AML-193 (cell line): ENCODE measurements around the gene KCNK13.
A peak's percentile ranks its signal among the peaks of the same experiment; 100 is the strongest.
"Not testable (repeated sequence)": the region's sequence is repeated elsewhere in the genome, so short reads cannot be mapped to it uniquely, and the experiment has no call there.

Experiments used
- DNase-seq, 2 experiments: peaks; one replicate each; lab custom pipeline; 2025; lab: John Stamatoyannopoulos, UW

KCNK13 gene

DNA sequence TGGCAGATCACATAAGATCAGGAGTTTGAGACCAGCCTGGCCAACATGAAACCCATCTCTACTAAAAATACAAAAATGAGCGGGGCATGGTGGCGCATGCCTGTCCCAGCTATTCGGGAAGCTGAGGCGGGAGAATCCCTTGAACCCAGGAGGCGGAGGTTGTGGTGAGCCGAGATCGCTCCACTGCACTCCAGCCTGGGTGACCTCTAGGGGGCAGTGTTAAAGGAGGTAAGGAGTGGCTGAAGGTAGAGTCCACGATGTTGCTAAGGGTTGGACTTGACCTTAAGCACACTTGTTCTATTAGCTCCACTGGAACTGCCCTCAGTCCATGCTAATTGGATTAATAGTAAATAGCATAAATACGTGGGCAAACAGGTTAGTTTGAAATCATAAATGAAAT is 132.1 kb downstream of the KCNK13 start:
- peak in 1 of 2 experiments; percentile 20 for DNase-seq

DNA sequence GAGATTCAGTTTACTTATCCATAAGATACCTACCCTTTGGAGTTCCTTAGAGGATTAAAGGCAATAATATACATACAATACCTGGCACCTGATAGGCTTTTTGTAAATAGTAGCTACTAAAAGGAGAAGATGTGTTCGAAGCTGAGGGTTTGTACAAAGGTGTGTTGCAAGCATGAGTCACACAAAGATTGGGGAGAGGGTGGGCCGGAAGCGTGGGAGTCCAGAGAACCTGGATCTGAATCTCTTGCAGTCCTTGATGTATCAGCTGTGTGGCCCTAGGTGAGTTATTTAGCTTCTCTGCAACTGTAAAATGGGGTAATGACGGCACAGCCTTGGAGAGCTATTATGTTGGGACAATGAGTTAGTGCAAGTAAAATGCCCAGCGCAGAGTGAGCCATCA is 132.9 kb downstream of the KCNK13 start:
- no peak for DNase-seq

DNA sequence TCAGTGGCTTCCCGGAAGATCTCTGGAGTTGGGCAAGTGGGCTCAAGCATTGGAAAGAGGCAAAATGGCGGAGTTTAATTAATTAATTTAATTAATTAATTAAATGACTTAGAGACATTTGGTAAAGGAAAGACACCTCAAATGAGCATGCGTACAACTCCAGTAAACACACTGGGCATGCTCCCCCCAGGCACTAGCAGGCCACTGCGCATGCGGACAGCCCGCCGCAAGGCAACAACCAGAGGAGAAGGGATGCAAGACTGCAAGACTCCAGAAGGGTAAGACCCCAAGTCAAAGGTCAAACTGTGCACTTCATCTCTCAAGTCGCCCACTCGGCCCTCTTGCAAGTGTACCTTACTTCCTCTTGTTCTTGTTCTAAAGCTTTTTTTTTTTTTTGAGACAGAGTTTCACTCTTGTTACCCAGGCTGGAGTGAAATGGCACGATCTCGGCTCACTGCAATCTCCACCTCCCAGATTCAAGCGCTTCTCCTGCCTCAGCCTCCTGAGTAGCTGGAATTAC is 136.8 kb downstream of the KCNK13 start:
- no peak for DNase-seq

DNA sequence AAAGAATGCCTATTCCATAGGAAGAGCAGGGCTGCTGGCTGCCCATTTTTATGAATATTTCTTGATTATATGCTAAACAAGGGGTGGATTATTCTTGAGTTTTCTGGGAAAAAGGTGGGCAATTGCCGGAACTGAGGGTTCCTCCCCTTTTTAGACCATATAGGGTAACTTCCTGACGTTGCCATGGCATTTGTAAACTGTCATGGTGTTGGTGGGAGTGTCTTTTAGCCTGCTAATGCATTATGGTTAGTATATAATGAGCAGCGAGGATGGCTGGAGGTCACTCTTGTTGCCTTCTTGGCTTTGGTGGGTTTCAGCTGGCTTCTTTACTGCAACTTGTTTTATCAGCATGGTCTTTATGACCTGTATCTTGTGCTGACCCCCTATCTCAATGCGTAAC is 138.8 kb downstream of the KCNK13 start:
- not testable (repeated sequence) for DNase-seq

DNA sequence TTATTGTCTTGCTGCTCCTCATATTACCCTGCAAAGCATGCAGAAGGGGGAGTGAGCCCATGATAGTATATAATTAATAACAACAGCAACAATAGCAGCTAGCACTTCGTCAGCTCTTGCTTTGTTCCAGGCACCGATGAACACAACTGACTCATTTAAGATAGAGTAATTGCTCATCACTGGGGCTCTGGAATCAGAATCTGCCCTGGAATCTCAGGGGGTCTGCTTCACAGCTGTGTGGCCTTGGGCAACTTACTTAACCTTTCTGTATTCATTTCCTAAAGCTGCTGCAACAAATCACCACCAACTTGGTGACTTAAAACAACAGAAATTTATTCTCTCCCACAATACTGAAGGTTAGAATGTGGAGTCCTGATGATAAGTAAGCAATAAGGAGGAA is 139.6 kb downstream of the KCNK13 start:
- DNase-seq: no peak

DNA sequence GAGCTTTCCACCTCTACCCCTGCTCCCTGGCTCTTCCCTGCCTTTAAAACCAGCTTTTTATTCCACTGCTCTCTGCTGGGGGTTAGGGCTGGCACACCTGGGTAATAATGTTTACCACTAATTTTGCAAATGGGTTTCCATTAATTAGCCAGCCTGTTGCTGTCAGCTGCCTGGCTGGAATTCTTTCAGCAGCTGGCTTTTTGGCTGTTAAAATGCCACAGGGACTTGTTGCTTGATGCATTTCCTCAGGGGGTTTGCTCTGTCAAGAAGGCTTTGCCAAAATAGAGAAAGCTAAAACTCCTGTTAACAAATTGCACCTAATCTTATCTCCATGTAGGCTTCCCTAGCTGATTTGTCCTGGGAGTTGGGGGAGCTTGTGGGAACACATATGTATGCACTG is 142.7 kb downstream of the KCNK13 start:
- no peak for DNase-seq

DNA sequence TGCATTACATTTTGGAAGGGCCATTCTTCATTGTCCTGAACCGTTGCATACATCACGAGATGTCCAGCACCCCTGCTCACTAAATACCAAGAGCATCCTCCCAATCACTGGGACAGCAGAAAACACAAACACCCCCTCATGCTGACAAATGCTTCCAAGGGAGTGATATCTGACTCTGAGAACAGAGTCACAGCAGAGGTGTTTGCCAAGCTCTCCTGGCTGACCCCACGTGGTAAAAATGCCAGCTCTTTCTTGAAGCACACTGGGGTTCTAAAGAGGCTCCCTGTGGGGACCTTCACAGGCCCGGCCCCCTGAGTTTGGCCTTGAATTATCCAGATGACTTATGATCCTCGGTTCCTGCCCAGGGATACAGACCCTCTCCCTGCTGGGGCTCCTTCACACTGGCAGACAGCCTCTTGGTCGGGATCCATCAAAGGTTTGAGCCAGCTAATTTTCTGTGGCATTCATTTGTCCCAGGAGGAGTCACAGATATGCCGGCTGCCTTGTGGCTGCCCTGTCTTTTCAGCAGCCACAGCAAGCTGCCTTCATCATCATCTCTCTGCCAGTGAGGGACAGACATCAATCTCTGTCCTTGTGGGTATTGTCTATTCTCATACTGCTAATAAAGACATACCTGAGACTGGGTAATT is 151.4 kb downstream of the KCNK13 start:
- DNase-seq: no peak

DNA sequence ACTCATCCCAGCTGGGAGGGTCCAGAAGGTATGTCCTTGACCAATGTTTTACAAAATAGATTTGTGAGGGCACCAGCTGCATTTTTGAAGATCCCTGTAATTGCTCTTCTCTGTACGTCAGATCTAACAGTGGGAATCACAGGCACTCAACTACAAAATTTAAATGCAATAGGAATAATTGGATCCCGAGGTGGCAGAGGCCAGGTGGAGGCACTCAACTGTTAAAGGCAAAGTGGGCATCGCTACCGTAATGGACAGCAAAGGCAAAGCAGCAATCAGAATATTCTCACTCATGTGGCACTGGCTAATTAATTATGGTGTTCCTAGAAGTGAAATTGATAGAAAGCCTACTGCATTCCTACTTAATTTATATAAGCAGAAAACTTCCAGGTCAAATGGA is 166.7 kb downstream of the KCNK13 start:
- DNase-seq: no peak

DNA sequence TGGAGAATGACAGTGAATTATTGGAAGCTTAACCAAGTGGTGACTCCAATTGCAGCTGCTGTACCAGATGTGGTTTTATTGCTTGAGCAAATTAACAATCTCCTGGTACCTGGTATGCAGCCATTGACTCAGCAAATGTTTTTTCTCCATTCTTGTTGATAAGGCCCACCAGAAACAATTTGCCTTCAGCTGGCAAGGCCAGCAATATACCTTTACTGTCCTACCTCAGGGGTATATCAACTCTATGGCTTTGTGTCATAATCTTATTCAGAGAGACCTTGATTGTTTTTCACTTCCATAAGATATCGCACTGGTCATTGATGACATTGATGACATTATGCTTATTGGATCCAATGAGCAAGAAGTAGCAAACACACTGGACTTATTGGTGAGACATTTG is 168.1 kb downstream of the KCNK13 start:
- DNase-seq: not testable (repeated sequence)
